Thoracic aorta endothelial cell (primary cell): ENCODE results near the gene GABRG1. TPM values are rescaled to one million over a fixed set of nuclear protein-coding genes. Genes with fewer than 3 reads are reported as not detected.

Experiments used
- total RNA-seq: library from RNA; depleted of rRNA; stranded (reverse); fragments of >200 nt; gene quantifications from 2 replicates; pipeline ENCODE4 v1.2.3, GENCODE V29; 2012

The GABRG1 gene
- total RNA-seq, result not detected in 2 replicates

DNA sequence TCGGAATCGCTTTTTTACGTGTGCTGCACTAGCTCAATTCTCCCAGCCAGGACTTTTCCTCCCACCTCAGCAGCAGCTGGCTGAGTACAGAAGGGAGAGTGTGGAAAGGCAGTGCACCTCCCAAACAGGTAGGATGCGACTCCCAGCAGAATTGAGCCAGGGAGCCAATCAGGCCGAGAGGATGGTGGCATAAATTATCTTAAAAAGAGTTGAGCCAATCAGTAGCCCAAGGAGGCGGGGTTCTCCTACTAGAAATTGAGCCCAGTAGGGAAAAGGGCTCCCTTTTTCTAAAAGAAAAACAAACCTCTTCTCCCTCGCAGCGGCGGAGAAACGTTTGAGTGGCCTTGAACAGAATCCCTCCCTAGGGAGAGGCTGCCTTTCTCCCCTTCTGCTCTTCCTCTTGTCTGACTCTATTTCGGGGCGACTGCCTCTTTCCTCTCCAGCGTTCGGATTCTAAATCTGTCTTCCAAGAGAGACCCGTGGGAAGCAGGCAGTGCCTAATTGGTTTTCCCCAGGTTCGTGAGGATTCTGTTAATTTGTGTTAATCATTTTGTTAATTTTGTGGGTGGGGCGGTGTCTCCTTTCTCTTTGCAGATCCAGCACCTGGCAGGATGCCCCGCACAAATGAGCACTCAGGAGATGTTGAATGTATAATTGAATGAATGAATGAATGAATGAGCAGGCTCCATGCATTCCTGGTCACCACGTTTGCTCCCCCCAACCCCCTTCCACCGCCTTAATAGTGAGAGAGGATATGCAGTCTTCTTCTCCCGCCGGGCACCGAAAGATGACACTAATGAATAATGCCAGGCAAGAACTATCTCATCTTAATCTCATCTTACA, at the start of gene GABRG1:
GABRG1 (minus strand) TSS at position 142 of the 843 bp plus-strand sequence; CDS start at position 1, 141 bp downstream.

